Activated CD8-positive, alpha-beta memory T cell treated with anti-CD3 and anti-CD28 coated beads for 48 hours (primary cell): ENCODE measurements around the gene FOXO1.
A peak's percentile ranks its signal among the peaks of the same experiment; 100 is the strongest.

ENCODE experiments used
- DNase-seq, 3 experiments: peaks; one replicate each; pipeline ENCODE4 v3.0.0-alpha.2; 2020; ENCODE audit warnings: low read depth in 2 of 3, low spot score in 2 of 3

FOXO1 gene

DNA sequence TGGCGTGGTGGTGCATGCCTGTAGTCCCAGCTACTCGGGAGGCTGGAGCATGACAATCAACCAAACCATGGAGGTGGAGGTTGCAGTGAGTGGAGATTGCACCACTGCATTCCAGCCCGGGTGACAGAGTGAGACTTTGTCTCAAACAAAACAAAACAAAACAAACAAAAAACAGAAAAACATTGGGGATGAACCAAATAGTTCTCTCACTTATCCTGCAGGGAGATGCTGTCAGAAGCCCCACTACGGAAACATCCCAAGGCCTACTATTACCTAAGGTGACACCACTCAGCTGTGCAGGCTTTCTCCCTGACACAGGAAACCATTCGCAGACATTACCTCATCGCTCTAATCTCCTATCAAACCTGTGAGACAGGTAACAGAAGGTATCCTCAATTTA is 113.5 kb downstream of the FOXO1 start:
- no peak for DNase-seq

DNA sequence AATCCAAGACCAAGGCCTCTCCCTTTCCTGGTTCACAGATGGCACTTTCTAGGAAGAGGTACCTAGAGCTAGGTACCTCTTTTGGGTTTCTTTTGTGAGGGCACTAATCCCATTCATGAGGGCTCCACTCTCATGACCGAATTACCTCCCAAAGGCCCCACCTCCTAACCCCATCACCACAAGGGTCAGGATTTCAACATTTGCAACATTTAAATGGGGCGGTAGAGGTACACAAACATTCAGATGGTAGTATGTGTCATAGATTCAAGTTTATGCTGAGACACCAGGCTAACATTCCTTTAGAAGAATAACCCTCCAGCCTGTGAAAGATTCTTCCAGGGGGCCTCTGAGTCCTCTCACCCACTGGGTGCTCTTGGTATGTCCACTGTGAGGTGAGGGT is 116.3 kb downstream of the FOXO1 start:
- no peak for DNase-seq

DNA sequence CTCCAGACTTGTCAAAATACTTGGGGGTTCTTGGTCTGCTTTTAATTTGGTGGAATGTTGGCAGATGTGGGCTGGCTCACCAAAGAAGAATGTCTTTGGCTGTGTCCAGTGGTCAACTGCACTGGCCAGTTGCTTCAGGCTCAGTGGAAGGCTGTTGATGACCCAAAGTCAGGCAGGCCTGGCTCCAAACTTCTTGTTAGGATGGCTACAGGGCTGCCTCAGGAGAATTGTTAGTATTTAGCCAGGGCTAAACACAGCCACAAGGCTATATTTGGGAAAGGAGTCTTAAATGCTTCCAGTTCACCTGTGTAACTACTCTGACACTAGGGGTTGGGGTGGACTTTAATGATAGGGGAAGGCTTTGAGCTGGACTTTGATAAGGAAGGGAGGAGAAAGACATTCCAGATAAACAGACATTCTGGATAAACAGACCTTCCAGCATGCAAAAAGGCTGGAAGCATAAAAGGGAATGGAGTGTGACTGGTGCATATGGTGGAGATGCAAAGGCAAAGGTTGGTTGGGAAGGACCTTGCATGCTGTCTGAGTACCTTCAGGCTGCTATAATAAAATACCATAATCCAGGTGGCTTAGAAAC is 116.8 kb downstream of the FOXO1 start:
- DNase-seq = no peak

DNA sequence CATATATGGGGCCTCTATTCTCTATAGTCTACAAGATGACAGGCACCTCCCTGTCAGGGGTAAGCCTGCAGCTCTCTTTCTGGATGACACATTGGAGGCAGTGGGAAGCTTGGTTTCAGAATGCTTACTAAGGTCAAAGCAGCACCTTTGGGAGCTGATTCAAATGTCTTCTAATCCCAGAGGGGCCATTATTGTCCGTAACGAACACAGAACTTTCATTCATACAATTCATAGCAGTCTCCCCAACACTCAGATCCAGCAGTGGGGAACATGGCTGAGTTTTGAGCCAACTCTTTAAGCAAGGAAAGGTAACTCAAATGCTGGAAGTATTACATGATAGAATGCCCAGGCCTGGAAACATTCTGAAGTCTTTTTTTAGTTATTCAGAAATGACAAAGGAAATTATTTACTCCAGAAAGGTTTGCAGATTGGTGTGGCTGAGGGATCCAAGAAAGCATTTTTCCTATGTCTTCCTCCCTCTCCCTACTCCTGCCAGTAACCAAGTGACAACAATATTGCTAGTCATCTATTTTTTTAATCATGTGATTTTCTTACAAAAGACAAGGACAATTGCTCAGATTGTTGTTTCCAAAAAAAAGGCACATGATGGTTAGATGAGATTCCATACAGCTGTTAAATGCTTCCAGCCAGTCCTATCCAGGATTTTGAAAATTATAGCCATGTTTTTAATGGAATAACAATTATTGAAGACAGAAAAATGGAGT is 118.7 kb downstream of the FOXO1 start:
- no peak for DNase-seq

DNA sequence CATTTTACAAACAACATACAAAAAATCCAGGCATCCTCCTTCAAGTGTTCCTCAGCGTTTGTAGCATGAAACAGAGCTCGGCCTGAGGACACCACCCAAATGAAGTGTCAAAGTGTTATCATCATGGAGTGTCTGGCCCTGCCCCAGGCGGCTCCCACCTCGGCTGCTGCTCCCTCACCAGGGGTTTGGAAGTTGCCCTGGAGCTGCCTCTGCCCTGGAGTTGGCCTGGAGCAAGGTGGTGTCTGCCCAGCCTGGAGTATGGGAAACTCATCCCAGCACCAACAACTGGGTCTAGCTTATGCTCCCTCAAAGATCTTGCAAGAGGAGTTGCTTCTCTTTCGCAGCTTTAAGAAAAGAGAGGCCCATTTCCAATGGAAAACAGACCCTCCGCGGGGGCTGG is 120.4 kb downstream of the FOXO1 start:
- DNase-seq = no peak

DNA sequence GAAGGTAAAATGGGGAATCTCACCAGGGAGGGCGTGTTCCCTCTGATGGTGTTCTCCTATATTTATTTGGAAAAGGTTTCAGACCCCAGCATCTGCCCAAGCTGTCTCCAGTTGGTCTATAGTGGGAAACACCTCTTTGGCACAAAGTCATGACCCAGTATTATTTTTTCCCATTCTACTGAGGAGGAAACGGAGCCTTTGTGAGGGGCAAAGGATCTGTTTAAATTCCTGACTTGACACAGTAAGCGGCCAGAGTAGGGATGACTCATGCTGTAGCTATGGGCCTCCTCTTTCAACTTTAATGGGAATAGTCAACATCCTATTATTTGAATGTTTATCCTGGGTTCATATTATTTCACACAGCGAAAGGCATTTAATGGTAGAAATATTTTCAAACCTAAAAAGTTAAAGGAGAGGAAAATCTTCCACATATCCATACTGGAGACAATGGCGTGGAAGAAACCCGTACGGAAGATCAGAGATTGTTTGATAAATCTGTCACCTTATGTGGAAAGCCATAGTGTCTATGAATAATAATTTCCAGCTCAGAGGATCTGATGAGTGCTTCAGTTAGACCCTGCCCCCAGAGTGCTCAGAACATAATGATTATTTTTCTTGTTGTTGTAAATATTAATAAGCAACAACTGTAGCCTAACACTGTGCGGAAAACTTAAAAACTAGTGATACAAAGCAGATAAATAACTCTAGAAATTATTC is 126.0 kb downstream of the FOXO1 start:
- DNase-seq = no peak

DNA sequence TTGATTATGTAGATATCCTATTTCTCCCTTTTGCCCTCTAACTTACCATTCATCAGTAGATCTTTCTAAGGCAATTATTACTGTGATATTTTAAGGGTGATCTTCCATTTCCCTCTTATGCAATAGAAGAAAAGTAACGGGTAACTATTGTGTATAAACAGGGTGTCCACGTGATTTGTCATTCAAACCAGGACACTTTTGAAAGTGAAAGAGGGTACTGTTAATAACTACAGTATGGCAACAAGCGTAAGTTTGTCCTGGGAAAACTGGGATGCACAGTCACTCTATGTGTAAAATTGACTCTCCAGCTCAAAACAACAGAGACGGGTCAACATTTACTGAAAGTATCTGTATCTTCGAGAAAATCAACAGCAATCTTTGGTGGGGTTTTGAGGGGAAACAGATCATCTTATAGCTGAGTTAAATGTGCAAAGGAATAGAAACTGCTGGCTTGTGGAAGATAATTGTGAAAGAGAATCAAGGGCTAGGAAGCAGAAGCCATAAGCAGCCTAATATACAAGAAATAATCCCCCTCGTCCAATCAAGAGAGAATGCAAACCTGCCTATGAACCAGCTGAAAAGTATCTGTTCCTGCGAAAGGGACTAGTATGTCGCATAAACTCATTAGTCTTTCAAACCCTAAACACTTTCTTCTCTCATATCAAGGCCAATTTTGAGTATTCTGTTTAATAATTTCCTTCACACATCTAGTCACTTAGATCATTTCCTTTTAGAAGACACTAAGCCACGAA is 126.7 kb downstream of the FOXO1 start:
- DNase-seq = no peak

DNA sequence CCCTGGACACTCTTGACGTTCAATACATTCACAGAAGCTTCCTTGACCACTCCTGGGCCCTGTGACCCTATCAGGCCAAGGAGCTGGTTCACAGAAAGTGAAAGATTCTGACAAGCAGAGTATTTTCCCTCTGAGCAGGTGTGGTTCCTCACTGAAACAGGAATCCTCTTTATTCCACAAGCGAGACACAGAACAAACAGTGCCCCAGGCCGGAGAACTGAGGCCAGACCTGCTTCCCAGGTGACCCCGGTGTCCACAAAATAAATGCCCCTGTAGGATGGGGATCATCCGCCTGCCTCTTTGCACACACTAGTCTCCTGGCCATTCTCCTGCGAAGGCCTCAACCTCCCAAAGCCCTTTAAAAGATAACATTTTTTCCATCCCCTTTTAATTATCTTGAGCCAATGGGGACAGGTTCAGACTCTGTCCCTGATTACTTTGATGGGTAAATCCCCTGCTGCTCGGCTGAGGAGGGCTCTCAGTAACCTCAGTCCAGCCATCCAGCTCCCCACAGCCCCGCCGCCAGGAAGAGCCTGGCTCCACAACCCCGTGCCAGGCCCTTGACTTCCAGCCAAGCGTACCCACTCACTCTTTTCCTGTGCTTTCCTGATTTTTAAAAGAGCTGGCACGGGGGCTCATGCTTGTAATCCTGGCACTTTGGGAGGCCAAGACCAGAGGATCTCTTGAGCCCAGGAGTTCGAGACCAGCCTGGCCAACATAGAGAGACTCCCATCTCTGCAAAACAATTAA is 129.1 kb downstream of the FOXO1 start:
- DNase-seq = no peak

DNA sequence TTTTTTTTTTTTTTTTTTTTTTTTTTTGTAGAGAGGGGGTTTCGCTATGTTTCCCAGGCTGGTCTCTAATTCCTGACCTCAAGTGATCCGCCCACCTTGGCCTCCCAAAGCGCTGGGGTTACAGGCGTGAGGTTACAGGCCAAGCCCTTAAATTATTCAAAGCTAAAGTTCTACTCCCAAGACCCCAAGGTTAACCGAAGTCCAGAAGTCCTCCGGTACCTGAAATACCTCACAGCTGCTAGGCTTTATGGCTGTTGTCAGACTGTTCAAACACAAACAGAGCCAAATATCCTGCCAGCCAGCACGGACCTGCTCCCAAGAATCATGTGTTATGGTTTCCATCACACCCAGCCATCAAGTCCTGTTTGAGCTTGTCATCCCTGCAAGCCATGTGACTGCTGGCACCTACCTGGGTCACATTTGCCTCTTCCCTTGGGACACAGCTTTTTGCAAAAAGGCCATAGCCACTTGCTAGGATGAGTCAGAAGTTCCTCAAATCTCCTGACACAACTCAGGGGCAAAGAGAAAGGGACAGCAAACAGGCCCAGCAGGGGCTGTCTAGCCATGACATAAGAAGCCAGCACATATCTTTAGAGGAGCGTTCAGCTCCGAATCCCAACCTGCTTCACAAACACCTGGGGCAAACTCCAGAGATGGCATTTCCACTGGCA is 129.9 kb downstream of the FOXO1 start:
- DNase-seq = no peak

DNA sequence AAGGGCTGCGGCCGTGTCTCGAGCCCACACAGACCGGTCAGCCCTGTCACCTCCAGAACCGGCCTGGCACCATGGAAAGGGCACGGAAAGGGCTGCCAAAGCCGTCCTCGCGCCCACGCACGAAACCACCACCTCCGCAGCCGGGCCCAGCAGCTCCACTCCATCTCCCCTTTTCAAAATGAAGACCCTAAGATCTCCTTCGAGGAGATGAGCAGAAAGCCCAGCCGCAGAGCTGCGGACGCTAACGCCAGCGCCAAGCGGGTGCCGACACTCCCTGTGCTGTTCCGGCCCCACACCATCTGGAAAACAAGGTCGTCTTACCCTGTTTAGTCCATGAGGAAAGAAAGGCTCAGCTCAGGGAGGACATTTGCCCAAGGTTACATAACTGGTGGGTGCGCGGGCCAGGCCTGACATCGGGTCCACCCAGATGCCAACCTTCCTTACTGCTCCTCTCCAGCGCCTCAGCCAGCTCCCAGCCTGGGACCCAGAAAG is 131.1 kb downstream of the FOXO1 start:
- no peak for DNase-seq

DNA sequence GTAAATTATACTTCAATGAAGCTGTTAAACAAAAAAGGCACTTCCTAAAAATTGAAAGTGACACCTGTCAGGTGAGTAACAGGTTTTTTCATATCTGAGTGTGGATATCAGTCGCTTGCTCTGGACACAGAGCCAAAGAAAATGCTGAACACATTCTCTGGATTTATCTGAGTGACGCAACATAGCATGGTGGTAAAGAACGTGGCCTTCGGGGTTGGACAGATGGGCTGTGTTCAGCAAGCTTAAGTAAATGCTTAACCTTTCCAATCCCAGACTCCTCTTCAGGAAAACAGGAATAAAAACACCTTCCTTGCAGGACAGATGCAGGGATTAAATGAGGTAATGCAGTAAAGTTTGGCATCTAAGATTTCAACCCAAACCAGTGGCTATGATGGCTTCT is 132.0 kb downstream of the FOXO1 start:
- DNase-seq = no peak

DNA sequence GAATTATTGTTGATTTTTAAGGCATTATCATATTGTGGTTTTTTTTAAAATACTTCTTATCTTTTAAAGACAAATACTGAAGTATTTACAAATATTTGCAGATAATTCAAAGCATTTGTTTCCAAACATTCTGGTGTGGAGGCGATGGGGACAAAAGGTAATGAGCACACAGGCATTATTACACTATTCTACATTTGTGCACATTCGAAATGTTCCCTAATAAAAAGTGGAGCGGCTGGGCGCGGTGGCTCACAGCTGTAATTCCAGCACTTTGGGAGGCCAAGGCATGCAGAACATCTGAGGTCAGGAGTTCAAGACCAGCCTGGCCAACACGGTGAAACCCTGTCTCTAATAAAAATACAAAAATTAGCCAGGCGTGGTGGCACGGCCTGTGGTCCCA is 133.4 kb downstream of the FOXO1 start:
- DNase-seq = no peak

DNA sequence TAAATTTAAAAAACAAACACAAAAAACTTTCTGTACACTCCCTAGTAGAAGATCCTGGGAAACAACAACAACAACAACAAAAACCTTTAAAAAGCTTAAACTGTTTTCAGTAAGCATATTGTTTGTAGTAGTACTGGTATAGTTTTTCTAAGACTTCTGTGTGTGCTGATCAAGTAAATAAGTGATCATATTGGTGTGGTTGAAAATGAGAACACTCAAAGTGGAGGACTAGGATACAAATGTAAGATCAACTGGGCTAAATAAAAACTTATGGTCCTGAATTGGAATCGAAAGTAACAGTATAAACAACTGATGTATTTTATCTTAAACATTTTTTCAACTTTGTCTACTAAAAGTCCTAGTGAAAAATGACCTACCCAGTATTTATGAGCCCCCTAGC is 135.5 kb downstream of the FOXO1 start:
- DNase-seq = no peak

DNA sequence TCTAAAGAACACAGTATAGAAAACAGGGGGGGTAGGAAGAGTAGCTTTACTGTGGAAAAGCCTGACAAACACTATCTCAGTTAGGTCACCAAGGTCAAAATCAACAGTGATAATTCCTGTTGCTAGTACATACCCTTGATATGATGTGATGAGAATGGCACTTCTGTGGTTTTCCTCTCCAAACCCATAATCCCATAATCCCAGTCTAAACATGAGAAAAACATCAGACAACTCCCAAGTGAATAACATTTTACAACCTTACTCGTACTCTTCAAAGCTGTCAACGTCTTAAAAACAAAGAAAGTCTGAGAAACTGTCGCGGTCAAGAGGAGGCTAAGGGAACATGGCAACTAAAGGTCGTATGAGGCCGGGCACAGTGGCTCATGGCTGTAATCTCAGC is 137.6 kb downstream of the FOXO1 start:
- DNase-seq = no peak

DNA sequence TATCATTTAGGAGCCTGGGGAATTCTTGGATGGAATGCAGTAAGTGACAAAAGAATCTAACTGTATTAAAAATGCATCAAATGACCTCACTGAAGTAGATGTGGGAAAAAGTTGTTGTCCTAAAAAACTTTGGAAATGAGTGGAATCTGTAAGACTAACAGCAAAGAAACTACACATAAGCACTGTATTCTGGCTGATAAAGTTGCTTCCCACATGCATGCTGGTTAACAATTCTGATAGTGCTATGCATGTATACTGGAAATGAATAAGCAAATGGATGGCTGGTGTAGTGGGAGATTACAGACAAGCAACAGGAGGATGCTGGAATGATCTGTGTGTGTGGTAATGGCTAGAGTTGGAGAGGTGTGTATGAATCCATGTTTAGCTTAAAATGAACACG is 138.5 kb downstream of the FOXO1 start:
- DNase-seq = no peak

DNA sequence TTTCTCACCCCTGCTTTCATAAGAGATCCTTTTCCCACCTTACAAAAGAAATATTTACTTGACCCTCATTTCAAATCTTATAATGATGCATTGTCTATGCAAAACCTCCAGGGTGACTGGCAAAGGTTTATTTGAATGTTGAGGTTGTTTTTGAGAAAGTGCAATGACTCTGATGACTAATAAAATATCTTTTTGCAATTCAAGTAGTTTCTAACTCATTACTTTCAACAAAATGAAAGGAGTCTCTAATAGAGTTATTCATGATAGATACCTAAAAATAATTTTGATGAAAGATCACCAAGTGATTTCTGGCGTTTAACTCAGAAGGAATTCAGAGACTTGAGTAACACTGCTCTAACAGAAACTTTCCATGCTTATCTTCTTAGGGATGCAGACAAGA is 144.2 kb downstream of the FOXO1 start:
- DNase-seq = no peak

DNA sequence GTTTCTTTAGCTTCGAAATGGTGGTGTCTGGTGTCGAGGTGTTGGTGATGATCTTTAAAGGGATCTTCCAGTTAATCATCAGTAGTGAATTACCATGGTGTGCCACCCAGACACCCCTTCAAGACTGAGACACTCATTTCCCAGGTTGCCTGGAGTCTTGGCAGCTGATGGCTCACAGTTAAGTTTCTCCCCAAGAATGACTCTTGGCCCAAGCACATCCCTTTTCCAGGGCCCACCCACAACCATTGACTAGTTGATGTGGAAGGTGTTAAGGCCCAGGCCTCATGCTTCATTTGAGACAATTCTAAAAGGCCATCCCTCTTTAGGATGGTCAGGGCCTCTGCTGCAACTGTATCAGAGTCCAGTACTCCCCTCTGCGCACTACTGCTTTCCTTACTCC is 145.5 kb downstream of the FOXO1 start:
- no peak for DNase-seq

DNA sequence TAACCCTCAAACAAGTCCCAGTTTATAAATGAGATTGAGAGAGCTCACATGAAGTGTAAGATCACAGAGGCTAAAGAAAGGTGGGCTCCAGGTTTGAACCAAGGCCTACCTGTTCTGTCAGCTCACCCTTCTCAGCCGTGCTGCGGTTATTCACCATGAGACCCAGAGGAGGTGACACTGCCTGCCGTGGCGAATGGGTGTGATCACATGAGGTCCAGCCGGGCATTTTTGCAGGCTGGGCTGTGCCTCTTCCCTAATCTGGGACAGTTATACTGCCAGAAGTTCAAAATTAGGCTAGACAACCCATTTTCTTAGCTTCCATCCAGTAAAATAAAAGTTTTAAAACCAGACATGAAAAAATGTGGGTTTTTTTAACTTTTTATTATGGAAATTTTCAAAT is 146.8 kb downstream of the FOXO1 start:
- no peak for DNase-seq

DNA sequence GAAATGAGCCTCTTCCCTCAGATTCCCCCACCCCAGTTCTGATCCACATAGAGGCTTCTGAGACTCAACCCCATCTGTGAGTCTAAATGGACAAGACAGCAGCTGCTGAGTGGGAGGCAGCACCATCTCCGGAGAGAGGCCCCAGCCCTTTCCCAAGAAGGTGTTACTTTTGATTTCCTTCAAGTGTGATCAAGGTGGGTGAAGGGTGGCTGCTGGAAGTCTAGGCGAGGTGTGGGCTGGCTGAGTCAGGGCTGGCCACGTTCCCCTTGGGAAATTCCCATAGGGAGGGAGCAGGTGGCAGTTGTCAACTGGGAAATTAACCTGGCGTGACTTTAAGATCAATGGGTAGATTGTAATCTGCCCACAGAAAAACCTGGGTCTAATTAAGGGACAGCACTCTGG is 148.0 kb downstream of the FOXO1 start:
- peak; percentile 33 to 61 (median 37) for DNase-seq
